Measurements from ENCODE around the gene BCOR.

The BCOR gene

GRCh38 chrX:40112996-40113395 is 15.2 kb upstream of the BCOR start:
- DNase-seq (ENCODE audit: low spot score): no peak

GRCh38 chrX:40111868-40112267 is 14.1 kb upstream of the BCOR start:
- DNase-seq (ENCODE audit: low spot score): no peak

- no peak for DNase-seq (ENCODE audit: low spot score)
Measured at GRCh38 chrX:40109288-40110008, 11.7 kb upstream of the BCOR start.

- DNase-seq (ENCODE audit: low spot score): peak; percentile 56
Measured at GRCh38 chrX:40108959-40109287, 11.2 kb upstream of the BCOR start.

GRCh38 chrX:40108162-40108958 is 10.6 kb upstream of the BCOR start:
- DNase-seq (ENCODE audit: low spot score): no peak

GRCh38 chrX:40107291-40108161 is 9.8 kb upstream of the BCOR start:
- DNase-seq (ENCODE audit: low spot score): no peak

GRCh38 chrX:40106676-40107290 is 9.0 kb upstream of the BCOR start:
- DNase-seq (ENCODE audit: low spot score): no peak

GRCh38 chrX:40105835-40106675 is 8.3 kb upstream of the BCOR start:
- peak; percentile 72 for DNase-seq (ENCODE audit: low spot score)

- DNase-seq (ENCODE audit: low spot score): no peak
Measured at GRCh38 chrX:40104985-40105834, 7.5 kb upstream of the BCOR start.

- no peak for DNase-seq (ENCODE audit: low spot score)
Measured at GRCh38 chrX:40104630-40104984, 6.8 kb upstream of the BCOR start.

GRCh38 chrX:40103565-40104323 is 6.0 kb upstream of the BCOR start:
- DNase-seq (ENCODE audit: low spot score): no peak

- no peak for DNase-seq (ENCODE audit: low spot score)
Measured at GRCh38 chrX:40102393-40103381, 4.9 kb upstream of the BCOR start.

GRCh38 chrX:40101430-40101802 is 3.7 kb upstream of the BCOR start:
- no peak for DNase-seq (ENCODE audit: low spot score)

- no peak for DNase-seq (ENCODE audit: low spot score)
Measured at GRCh38 chrX:40100537-40101429, 3.0 kb upstream of the BCOR start.

- DNase-seq (ENCODE audit: low spot score): no peak
Measured at GRCh38 chrX:40100141-40100536, 2.4 kb upstream of the BCOR start.

GRCh38 chrX:40099055-40099958 is 1.5 kb upstream of the BCOR start:
- DNase-seq (ENCODE audit: low spot score): peak; percentile 51

Data from CD4-positive, alpha-beta T cell treated with Interleukin-6 at 100 ng/mL for 8 hours (primary cell).